RPMI8226 (cell line): ENCODE data around the gene TBATA.
"Not testable (repeated sequence)": the region's sequence is repeated elsewhere in the genome, so short reads cannot be mapped to it uniquely, and the experiment has no call there.

Experiments used
- DNase-seq: peaks from one replicate; pipeline ENCODE4 v3.0.0-alpha.2; 2015

TBATA gene

DNA sequence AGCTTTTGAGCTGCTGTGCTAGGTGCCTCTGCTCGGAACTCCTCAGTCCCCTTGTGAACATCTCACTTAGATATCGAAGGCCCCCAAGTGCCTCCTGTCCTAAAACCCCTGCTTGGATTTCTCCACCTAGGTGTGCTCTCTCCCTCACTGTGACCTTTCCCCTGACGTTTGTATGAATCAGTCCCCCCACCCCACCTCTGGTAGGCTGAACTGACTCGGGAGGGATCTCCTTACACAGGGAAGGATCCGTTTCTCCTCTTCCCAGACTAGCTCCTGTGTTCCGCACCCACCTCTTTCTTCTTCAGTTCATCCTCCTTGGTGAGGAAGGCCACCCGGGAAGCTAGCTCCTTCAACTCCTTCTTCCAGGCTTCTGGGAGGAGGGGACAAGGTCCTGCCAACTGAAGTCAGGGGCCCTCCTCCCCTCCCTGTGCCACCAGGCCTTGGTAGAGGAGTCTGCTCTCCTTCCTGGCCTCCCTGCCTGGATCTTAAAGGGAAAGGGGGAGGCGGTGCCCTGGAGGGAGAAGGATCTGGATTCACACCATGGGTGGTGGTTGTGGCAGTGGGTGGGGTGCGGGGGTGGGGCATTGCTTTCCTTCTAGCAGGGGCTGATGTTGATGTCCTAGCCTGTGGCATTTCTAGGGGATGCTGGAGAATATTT, 6.8 kb downstream of the TBATA start:
- no peak for DNase-seq

DNA sequence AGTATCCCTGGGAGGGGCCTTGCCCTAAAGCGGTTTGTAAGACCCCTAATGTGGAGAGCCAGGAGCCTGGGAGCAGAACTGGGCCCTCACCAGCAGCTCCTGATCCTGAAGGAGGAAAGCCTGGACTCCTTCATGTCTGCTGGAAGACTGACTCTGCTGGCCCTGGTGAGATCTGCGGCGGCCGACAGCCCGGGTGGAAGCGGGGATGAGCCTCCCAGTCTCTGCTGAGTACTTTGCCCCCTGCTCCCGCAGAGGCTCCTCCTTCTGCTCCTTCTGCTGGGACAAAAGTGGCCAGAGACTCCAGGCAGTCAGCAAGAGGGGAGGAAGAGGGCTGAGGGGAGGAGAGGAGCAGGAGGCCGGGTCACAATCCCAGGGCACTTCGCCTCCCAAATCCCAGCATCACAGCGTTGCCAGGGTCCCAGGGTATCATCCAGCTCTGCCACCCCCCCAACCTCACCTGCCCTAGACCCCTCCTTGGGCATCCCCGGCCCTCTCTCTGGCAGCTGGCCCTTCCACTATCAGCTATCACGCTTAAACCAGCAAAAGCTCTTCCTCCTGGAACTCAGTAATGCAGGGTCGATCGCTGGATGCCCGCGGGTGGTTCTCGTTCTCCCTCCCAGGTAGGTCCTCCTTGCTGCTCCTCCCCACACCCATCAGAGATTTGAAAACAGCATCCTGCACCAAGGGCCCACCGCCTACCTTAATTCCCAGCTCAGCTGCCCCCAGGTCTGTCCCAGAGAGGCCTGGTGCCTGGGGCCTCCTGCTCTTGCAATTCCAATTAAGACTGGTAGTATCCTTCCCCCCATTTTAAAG, 7.9 kb downstream of the TBATA start:
- DNase-seq: no peak

DNA sequence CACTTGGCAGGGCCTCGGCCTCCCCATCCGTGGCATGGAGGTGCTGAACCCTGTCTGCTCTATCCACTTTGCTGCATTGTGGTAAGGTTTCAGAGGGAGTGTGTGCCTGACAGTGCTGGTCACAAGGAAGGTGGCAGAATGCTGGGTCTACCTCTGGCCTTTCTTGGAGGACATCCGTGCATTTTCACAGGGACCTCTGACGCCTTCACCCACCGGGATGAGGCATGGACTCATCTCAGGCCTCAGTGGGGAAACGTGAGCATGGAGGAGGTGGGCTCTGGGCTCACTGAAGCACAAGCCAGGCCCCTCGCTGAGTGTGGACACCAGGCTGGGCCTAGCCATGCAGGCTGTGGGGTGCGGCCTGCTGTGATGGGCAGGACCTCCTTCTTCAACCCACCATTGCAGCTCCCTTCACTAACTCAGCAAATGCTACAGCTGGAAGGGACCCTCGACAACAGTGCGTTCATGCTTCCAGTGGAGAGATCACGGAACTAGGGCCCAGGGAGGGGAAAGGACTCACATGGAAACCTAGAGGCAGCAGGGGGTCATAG, 8.6 kb downstream of the TBATA start:
- no peak for DNase-seq

DNA sequence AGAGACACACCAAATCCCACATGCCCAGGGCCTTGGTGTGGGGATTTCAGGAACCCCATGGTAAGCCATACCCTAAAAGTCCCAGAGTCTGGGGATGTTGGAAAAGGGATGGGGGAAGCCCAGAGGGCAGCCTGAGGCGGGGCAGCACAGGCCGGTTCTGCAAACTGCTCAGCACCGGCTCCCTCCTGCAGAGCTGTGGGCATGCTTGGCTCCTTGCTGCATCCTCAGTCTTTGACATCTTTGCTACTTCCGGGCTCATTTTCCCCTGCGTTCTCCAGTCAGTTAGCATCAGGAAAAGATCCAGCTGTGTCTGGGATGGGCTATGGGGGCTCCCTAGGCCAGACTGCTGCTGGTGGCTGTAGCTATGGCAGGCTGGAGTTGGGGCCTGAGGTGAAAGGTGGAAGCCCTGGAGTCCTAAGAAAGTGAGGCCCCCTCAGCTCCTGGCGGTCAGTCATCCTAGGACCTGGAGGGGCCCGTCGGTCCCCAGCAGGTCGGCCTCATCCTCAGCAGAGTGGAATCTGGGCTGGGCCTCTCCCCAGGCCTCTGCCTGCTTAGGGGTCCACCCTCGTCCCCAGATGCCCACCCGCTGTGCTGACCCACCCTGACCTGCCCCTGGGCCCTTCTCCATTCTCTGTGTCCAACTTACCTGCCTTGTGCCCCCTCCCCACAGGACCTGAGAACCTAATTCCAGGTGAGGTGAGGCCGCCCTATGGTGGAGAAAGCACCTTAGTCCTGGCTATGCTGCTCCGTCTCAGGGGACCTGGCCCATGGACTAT, 9.3 kb downstream of the TBATA start:
- no peak for DNase-seq

DNA sequence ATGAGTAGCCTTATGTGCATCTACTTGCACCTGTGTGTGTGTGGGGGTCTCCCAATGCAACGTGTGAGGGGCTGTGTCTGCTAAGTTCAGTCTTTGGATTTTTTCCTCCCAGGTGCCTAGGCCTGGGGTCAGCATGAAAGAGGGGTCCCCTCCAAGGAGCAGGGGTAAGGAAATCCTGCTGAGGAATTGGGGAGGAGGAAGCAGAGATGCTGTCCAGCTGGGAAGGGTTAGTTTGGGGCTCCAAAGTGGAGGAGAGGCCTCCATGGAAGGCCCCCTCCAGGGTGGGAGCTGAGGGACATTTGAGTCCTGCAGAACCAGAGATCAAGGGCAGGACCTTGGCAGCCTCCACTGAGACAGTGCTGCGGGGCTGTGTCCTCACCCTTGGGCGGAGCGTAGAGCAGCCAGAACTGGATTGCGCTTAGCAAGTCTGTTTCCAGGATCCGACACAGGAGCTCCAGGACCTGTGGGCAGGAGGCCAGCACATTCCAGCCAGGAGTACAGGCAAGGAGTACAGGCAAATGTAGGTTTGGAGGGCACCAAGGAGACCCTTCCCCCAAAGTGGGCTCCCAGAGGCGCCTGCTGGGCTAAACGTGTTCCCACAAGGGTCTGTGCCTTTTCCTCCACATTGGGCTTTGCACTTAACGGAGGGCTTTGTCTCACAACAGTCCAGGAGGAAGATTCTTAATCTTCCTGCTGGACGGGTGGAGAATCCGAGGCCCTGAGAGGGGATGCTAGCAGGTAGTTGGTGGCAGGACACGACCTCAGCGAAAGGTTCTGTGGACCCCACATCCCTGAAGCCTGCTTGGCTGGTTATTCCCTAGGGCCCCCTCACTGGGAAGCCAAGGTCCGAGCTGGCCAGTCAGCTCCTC, 10.1 kb downstream of the TBATA start:
- no peak for DNase-seq

DNA sequence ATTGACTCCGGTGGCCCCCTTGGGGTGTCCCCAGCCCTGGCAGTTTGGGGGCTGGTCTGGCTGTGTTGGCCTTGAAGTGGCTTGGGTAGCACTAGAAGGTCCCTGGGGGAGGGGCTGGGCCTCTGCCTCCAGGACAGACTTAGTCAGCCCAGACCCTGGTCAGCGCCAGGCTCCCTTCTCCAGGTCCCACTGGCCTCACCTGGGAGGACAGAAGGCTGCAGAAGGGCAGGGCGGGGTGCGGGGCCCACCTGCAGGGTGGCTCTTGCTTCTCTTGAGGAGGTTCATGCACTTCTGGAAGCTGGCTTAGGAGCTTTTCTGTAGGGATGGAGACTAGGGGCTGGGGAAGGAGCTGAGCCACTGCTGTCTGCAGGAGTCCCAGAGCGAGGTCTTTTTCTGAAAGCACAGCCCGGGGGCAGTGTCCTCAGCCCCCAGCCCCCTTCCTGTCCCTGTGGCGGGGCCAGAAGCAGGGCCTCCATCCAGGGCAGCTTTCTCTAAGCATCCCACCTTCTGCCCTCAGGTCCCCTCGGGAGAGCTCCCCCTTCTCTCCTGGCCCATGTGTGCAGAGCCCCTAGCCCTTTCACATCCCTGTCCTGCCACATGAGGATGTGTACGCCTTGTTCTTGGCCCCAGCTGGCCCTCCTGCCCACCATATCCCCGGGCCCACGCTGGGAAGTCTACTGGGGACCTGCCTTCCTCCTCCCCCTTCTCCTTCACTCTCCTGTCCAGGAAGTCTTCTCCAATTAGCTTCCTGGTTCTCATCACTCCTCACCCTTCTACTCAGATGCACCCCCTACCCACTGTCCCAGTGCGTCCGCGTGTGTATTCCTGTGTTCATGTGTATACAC, 11.0 kb downstream of the TBATA start:
- no peak for DNase-seq

DNA sequence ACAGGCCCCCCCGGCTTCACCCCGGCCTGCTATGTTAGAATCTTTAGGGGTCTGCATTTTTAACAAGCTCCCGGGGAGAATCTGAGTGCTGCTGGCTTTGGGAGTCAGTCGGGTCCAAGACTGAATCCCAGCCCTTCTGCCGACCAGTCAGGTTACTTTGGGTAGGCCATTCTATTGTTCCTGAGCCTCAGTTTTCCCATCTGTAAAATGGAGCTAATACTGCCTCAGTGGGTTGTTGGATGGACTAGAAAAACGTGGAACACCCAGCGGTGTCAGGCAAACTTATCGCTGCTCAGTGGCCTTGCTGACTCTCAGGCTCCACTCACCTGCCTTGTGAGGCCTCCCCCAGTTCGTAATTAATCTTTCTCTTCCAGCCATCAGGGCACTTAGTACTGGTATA, 11.7 kb downstream of the TBATA start:
- no peak for DNase-seq

DNA sequence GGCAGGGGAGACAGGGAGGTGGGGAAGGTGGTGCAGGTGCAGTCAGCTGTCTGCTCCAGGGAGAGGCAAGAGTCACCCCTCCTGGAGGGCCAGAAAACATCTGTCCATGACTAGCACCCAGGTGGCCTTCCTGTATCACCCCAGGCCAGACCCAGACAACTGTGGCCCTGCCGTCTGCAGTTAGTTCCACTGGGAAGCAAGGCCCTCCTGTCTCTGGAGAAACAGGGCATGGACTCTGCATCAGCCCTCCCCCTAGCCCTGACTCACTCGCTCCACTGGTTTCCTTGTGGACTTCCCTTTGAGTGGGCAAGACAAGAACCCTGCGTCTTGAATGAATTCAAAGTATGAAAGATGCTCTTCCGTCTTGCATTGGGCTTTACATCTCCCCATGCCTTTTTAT, 12.6 kb downstream of the TBATA start:
- no peak for DNase-seq

DNA sequence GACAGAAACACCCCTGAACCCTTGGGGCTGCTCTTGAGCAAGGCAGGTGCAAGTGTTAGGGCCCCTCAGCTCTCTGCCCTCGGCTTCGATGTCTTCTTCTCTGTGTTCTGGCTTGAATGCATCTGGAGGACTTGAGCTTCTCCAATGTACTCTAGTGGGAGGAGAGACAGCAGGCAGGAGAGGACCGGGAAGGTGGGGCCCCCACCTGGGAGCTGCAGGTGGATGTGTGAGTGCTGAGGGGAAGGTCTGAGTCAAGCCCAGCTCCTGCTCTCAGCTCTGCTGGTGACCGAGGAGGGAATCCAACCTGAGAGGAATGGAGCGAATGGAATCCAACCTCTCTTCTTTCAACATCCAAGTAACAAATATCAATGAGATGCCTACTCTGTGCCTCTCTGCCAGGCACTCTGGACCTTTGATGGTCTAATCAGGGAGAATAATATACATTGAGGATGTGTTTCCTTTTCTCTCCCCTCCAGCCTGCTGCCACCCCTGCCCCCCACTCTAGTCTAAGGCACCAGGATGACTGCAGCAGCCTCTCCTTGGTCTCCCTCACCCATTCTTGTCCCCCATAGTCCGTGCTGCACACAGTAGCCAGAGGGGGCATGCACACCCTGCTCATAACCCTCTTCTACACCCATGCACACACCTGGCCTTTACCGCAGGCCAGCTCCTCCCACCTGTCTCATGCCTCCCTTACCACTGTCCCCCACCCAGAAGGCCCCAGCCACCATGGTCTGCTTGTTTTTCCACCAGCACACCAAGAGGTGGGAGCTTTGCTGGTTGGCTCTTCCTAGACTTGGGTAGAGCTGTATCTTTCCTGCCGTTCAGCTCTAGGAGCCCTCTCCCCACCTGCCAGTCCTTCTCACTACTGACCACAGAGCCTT, 13.6 kb downstream of the TBATA start:
- no peak for DNase-seq

DNA sequence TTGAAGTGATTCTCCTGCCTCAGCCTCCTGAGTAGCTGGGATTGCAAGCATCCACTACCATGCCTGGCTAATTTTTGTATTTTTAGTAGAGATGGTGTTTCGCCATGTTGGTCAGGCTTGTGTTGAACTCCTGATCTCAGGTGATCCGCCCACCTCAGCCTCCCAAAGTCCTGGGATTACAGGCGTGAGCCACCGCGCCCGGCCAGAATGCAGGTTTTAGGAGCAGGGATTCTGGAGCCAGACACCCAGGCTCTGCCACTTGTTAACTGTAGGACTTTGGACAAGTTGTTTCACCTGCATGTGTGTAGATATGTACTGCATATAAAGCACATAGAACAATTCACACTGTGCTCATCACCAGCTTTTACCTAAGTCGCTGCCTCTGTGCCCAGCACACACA, 14.7 kb downstream of the TBATA start:
- not testable (repeated sequence) for DNase-seq

DNA sequence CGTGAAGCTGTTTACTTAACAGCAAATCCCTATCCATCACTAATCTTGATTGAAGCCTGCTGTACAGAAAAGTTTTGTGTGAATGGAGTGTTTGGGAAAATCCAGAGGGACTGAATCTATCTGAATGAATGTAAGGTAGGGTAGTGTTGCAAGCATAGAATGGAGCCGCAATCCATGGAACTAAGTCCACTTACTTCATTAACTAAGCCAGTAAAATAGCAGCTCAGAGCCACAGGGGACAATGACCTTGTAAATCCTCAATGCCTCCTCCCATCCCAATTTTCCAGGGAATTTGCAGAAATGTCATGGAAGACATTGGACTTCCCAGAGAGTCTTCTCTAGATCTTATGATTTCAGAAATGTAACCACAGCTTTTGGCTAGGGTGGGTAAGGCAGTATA, 15.2 kb downstream of the TBATA start:
- DNase-seq: no peak

DNA sequence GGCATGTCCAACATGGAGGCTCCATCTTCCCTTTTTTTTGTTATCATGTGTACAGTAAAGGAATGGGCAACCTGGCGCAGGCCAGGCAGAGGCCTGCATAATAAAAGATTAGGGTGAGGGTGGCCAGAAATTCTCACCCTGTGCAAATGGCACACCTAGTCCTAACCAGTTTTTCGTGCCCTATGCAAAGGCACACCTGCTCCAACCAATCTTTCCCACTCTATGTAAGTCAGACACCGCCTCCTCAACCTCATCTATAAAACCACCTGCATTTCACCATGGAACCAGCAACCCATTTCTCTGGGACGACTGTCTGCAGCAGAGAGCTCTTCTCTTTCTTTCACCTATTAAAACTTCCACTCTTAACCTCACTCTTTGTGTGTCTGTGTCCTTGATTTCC, 16.1 kb downstream of the TBATA start:
- DNase-seq: no peak

DNA sequence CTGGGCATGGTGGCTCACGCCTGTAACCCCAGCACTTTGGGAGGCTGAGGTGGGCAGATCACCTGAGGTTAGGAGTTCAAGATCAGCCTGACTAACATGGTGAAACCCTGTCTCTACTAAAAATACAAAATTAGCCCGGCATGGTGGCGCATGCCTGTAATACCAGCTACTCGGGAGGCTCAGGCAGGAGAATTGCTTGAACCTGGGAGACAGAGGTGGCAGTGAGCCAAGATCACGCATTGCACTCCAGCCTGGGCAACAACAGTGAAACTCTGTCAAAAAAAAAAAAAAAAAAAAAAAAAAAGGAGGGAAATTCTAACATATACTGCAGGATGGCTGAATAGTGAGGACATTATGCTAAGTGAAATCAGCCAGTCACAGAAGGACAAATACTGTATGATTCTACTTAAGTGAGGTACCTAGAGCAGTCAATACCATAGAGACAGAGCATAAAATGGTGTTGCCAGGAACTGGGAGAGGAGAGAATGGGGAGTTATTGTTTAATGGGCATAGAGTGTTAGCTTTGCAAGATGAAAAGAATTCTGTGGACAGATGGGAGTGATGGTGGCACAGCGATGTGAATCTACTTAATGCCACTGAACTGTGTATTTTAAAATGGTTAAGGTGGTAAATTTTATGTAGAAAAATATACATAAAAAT, 17.0 kb downstream of the TBATA start:
- DNase-seq: not testable (repeated sequence)

DNA sequence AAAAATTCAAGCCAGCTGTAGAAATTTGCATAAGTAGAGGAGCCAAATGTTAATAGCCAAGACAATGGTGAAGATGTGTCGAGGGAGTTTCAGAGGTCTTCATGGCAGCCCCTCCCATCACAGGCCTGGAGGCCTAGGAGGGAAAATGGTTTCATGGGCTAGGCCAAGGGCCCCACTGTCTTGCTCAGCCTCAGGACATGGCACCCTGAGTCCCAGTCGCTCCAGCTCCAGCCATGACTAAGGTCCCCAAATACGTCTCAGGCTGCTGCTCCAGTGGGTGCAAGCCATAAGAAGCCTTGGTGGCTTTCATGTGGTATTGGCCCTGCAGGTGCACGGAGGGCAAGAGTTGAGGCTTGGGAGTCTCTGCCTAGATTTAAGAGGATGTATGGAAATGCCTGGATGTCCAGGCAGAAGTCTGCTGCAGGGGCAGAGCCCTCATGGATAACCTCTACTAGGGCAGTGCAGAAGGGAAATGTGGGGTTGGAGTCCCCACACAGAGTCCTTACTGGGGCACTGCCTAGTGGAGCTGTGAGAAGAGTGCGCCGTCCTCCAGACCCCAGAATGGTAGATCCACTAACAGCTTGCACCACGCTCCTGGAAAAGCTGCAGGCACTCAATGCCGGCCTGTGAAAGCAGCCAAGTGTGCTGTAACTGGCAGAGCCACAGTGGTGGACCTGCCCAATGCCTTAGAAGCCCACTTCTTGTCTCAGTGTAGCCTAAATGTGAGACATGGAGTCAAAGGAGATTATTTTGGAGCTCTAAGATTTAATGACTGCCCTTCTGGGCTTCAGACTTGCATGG, 19.2 kb downstream of the TBATA start:
- DNase-seq: no peak

DNA sequence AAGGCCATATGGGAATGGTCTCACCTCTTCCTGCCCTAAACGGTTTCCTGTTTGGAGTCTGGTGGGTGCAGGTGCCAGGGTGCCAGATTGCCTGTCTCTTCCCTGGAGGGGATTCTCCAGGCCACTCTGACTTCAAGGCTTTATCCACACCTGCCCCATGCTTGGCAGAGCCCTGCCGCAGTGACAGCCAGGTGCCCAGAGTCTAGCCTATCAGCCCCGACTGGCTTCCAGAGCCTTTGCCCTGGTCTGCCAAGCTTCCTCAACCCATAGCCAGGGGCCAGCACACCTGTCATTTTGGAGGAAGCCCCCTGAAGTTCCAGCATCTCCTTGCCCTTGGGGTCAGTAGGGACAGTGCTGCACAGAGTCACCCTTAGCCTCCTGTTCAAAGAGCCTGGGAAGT, 21.6 kb downstream of the TBATA start:
- DNase-seq: no peak

DNA sequence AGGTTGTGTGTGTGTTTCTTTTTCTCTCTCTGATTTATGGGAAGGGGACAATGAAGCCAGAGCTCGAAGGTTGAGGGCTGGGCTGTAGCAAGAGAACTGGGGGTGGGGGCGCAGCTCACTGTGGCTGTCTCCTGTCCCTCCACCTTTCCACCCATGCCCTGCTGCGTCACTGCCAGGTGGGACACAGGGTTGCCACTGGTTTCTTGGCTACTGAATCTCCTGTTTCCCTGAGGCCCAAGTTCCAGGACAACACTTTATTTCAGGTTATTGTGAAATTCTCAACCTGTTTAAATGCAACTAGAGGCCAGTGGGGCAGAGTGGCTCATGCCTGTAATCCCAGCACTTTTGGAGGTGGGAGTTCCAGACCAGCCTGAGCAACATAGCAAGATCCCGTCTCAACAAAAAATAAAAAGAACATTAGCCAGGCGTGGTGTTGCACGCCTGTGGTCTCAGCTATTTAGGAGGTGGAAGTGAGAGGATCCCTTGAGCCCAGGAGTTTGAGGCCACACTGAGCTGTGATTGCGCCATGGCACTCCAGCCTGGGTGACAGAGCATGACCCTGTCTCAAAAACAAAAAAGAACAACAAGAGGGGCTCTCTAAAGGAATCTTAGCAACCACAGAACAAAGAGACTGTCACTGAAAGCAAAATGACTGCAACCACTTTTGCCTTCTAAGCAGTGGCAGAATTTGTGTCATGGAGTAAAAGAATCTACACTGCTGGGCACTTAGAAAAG, 22.6 kb downstream of the TBATA start:
- DNase-seq: no peak

DNA sequence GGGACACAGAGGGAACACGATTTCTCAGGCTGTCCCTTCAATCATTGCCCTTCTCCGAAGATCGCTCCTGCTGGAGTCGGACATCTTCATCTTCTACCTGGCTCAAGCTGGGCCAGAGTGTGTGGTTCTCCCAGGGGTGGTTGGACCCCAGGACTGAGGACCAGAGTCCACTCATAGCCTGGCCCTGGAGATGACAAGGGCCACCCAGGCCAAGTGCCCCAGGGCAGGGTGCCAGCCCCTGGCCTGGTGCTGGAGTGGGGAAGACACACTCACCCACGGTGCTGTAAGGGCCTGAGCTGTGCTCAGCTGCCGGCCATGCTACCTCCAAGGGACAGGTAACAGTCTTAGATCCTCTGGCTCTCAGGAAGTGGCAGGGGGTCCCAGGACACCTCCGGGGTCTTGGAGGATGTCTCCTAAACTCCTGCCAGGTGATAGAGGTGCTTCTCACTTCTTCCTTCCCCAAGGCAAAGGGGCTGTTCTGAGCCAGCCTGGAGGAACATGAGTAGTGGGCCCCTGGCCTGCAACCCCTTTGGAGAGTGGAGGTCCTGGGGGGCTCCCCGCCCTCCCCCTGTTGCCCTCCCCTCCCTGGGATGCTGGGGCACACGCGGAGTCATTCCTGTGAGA, 23.3 kb downstream of the TBATA start:
- no peak for DNase-seq
